Neural cell (in vitro differentiated cells): Measurements from ENCODE around the gene ABCC11. TPM values are rescaled to one million over a fixed set of nuclear protein-coding genes. Genes with fewer than 3 reads are reported as not detected.

Source experiments
- H2AFZ ChIP-seq: fragments of 200-600, 300-800 bp; sonication (generic), shearing (Covaris generic); 2 replicates; pipeline ENCODE4 v1.6.0; 2014; ENCODE audit warnings: low read depth, mild to moderate bottlenecking, antibody characterized with exemption, low read length, moderate library complexity
- H3F3A ChIP-seq: fragments of 200-600 bp; shearing (Covaris generic); 2 replicates; pipeline ENCODE4 v1.6.1; 2016; ENCODE audit warnings: mild to moderate bottlenecking, moderate library complexity, mixed read lengths, antibody characterized with exemption, low read length; ENCODE audit not compliant: insufficient read depth, poor library complexity, severe bottlenecking
- H3K27ac ChIP-seq: fragments of 200-600, 300-800 bp; sonication (generic), shearing (Covaris generic); 2 replicates; pipeline ENCODE4 v1.5.1; 2014; ENCODE audit warnings: mild to moderate bottlenecking, low read length, moderate library complexity
- H3K27me3 ChIP-seq: fragments of 300-800, 200-600 bp; sonication (generic), shearing (Covaris generic); 2 replicates; pipeline ENCODE4 v1.6.0; 2014; ENCODE audit warnings: mild to moderate bottlenecking, low read depth, low read length, moderate library complexity; ENCODE audit not compliant: insufficient read depth
- H3K36me3 ChIP-seq: fragments of 300-800, 200-600 bp; sonication (generic), shearing (Covaris generic); 2 replicates; pipeline ENCODE4 v1.5.1; 2014; ENCODE audit warnings: mild to moderate bottlenecking, antibody characterized with exemption, low read length, moderate library complexity; ENCODE audit not compliant: insufficient read depth
- H3K4me2 ChIP-seq: fragments of 300-800, 200-600 bp; sonication (generic), shearing (Covaris generic); 2 replicates; pipeline ENCODE4 v1.6.0; 2014; ENCODE audit warnings: mild to moderate bottlenecking, low read length
- H3K4me3 ChIP-seq: fragments of 300-800, 200-600 bp; sonication (generic), shearing (Covaris generic); 2 replicates; pipeline ENCODE4 v1.5.1; 2014; ENCODE audit warnings: mild to moderate bottlenecking, low read length, moderate library complexity
- H3K79me2 ChIP-seq: fragments of 200-600 bp; shearing (Covaris generic); replicated peaks from 2 replicates; pipeline ENCODE4 v1.6.0; 2014; ENCODE audit warnings: mild to moderate bottlenecking, low read length, moderate library complexity; ENCODE audit not compliant: insufficient read depth
- H3K9ac ChIP-seq: fragments of 300-800, 200-600 bp; sonication (generic), shearing (Covaris generic); 2 replicates; pipeline ENCODE4 v1.6.1; 2016; ENCODE audit warnings: mild to moderate bottlenecking, low read length, mixed read lengths
- H3K9me2 ChIP-seq: fragments of 200-600 bp; shearing (Covaris generic); 2 replicates; pipeline ENCODE4 v1.6.1; 2016; ENCODE audit warnings: mild to moderate bottlenecking, low read length, mixed read lengths; ENCODE audit not compliant: insufficient read depth
- H3K9me3 ChIP-seq: fragments of 200-600, 300-800 bp; sonication (generic), shearing (Covaris generic); 2 replicates; pipeline ENCODE4 v1.6.1; 2016; ENCODE audit warnings: mild to moderate bottlenecking, mixed run types, low read length, moderate library complexity, mixed read lengths
- H4K20me1 ChIP-seq: fragments of 200-600 bp; shearing (Covaris generic); 2 replicates; pipeline ENCODE4 v1.6.1; 2016; ENCODE audit warnings: mild to moderate bottlenecking, mixed run types; ENCODE audit not compliant: insufficient read depth
- EP300 ChIP-seq: fragments of 450-650 bp; conservative IDR thresholded peaks from 2 replicates; pipeline ENCODE4 v1.6.1; 2014; ENCODE audit warnings: antibody characterized with exemption, mild to moderate bottlenecking, moderate library complexity; ENCODE audit not compliant: poor library complexity, severe bottlenecking
- EZH2 ChIP-seq: fragments of 200-600, 300-800 bp; shearing (Covaris generic), sonication (generic); IDR thresholded peaks from 2 replicates; pipeline ENCODE4 v1.6.1; 2014; ENCODE audit warnings: antibody characterized with exemption, low read length, borderline replicate concordance, mild to moderate bottlenecking; ENCODE audit not compliant: insufficient read depth, poor library complexity, severe bottlenecking
- MXI1 ChIP-seq: fragments of 450-650 bp; conservative IDR thresholded peaks from 2 replicates; pipeline ENCODE4 v1.6.1; 2014; ENCODE audit warnings: antibody characterized with exemption, mild to moderate bottlenecking; ENCODE audit not compliant: poor library complexity, severe bottlenecking
- POLR2AphosphoS5 ChIP-seq: IDR thresholded peaks from 2 replicates; pipeline ENCODE4 v1.6.1; 2012
- RAD21 ChIP-seq: fragments of 450-650 bp; conservative IDR thresholded peaks from 2 replicates; pipeline ENCODE4 v1.6.1; 2014; ENCODE audit warnings: antibody characterized with exemption, mild to moderate bottlenecking, moderate library complexity
- SMC3 ChIP-seq: fragments of 450-650 bp; conservative IDR thresholded peaks from 2 replicates; pipeline ENCODE4 v1.6.1; 2014; ENCODE audit warnings: antibody characterized with exemption, mild to moderate bottlenecking, moderate library complexity; ENCODE audit not compliant: poor library complexity
- TAF1 ChIP-seq: IDR thresholded peaks from 2 replicates; pipeline ENCODE4 v1.6.1; 2012; ENCODE audit warnings: low read depth
- polyA plus RNA-seq: library from polyadenylated mRNA; depleted of rRNA; stranded (reverse); fragments of >200 nt; gene quantifications from 2 replicates; pipeline ENCODE4 v1.2.3, GENCODE V29; 2014
- TF ChIP-seq, protein P1 (sequence below): fragments of 450-650 bp; IDR thresholded peaks from 2 replicates; pipeline ENCODE4 v1.5.1; 2014; ENCODE audit warnings: antibody characterized with exemption, mild to moderate bottlenecking, moderate library complexity; ENCODE audit not compliant: poor library complexity, severe bottlenecking
- TF ChIP-seq, protein P2 (sequence below): IDR thresholded peaks from 2 replicates; pipeline ENCODE4 v1.6.1; 2012; ENCODE audit warnings: borderline replicate concordance

ABCC11 gene
- polyA plus RNA-seq, 1 donor from 2014 or later: 0.14 TPM

DNA sequence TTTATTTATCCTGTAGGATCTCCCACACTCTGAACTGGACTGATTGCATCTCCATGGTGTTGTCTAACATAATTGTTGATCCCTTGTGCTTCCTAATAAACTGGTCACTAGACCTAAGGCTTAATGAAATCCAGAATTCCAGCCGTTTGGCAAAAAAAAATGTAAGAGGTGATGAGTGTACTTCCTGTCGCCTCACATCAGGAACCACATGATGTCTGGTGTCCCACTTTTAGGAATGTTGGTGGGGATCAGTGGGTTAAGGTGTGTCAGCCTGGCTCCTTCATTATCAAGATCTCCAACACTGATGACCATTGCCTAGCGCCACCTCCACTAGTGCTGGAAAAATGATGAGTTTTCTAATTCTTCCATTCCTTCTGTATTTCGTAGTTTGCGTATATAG is 21.9 kb downstream of the ABCC11 start:
- TF ChIP-seq EP300: no peak
- TF ChIP-seq, protein P1, sequence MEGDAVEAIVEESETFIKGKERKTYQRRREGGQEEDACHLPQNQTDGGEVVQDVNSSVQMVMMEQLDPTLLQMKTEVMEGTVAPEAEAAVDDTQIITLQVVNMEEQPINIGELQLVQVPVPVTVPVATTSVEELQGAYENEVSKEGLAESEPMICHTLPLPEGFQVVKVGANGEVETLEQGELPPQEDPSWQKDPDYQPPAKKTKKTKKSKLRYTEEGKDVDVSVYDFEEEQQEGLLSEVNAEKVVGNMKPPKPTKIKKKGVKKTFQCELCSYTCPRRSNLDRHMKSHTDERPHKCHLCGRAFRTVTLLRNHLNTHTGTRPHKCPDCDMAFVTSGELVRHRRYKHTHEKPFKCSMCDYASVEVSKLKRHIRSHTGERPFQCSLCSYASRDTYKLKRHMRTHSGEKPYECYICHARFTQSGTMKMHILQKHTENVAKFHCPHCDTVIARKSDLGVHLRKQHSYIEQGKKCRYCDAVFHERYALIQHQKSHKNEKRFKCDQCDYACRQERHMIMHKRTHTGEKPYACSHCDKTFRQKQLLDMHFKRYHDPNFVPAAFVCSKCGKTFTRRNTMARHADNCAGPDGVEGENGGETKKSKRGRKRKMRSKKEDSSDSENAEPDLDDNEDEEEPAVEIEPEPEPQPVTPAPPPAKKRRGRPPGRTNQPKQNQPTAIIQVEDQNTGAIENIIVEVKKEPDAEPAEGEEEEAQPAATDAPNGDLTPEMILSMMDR: no peak
- TF ChIP-seq EZH2: no peak
- H3K9me2 ChIP-seq: no peaks in the 10 kb centered on the region

DNA sequence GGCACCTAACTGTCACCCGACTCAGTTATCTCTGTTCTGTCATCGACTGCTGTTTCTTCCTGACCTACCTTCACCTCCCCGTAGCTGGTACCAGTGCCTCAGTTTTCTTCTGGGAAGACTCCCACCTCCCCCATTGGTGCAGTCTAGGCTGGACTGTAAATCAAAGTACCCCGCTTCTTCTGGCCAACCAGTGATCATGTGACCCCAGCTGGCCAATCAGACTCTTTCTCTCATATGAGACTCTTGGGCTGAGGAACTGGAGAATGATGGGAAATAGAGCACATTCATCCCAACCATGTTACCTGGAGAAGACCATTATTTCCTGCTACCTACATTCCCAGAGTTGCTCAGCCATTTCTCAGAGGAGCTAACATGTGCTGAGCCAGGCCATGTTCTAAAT is 23.8 kb downstream of the ABCC11 start:
- H3K79me2 ChIP-seq: no peaks in the 10 kb centered on the region
- no peak overlapping the region for H2AFZ ChIP-seq
- H3F3A ChIP-seq: no peaks in the 10 kb centered on the region
- no peaks in the 10 kb centered on the region for H3K9me3 ChIP-seq
- TF ChIP-seq POLR2AphosphoS5 (no peak), EP300 (no peak), TAF1 (no peak), RAD21 (no peak), SMC3 (no peak), MXI1 (no peak), EZH2 (no peak)
- TF ChIP-seq, protein P1: no peak
- TF ChIP-seq, protein P2, sequence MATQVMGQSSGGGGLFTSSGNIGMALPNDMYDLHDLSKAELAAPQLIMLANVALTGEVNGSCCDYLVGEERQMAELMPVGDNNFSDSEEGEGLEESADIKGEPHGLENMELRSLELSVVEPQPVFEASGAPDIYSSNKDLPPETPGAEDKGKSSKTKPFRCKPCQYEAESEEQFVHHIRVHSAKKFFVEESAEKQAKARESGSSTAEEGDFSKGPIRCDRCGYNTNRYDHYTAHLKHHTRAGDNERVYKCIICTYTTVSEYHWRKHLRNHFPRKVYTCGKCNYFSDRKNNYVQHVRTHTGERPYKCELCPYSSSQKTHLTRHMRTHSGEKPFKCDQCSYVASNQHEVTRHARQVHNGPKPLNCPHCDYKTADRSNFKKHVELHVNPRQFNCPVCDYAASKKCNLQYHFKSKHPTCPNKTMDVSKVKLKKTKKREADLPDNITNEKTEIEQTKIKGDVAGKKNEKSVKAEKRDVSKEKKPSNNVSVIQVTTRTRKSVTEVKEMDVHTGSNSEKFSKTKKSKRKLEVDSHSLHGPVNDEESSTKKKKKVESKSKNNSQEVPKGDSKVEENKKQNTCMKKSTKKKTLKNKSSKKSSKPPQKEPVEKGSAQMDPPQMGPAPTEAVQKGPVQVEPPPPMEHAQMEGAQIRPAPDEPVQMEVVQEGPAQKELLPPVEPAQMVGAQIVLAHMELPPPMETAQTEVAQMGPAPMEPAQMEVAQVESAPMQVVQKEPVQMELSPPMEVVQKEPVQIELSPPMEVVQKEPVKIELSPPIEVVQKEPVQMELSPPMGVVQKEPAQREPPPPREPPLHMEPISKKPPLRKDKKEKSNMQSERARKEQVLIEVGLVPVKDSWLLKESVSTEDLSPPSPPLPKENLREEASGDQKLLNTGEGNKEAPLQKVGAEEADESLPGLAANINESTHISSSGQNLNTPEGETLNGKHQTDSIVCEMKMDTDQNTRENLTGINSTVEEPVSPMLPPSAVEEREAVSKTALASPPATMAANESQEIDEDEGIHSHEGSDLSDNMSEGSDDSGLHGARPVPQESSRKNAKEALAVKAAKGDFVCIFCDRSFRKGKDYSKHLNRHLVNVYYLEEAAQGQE: no peak
- no peaks in the 10 kb centered on the region for H3K36me3 ChIP-seq
- H3K9me2 ChIP-seq: no peaks in the 10 kb centered on the region
- no peak overlapping the region for H3K4me3 ChIP-seq
- no peak overlapping the region for H3K27ac ChIP-seq
- no peaks in the 10 kb centered on the region for H3K27me3 ChIP-seq
- H4K20me1 ChIP-seq: no peaks in the 10 kb centered on the region
- no peak overlapping the region for H3K9ac ChIP-seq
- H3K4me2 ChIP-seq: no peak overlapping the region

More for the DNA sequence above, 21.9 kb downstream of the ABCC11 start:
- Histone ChIP-seq H3F3A (no peaks in the 10 kb centered on the region), H3K4me2 (no peak overlapping the region), H3K27ac (no peak overlapping the region), H3K9me3 (no peaks in the 10 kb centered on the region), H3K27me3 (no peaks in the 10 kb centered on the region), H2AFZ (no peak overlapping the region), H3K79me2 (no peaks in the 10 kb centered on the region), H4K20me1 (no peaks in the 10 kb centered on the region), H3K9ac (no peak overlapping the region), H3K4me3 (no peak overlapping the region), H3K36me3 (no peaks in the 10 kb centered on the region)
